ENCODE data around the gene CDHR5.

Gene CDHR5

GRCh38 chr11:608791-609251, 15.9 kb downstream of the CDHR5 start:
- no peak for DNase-seq

DNA sequence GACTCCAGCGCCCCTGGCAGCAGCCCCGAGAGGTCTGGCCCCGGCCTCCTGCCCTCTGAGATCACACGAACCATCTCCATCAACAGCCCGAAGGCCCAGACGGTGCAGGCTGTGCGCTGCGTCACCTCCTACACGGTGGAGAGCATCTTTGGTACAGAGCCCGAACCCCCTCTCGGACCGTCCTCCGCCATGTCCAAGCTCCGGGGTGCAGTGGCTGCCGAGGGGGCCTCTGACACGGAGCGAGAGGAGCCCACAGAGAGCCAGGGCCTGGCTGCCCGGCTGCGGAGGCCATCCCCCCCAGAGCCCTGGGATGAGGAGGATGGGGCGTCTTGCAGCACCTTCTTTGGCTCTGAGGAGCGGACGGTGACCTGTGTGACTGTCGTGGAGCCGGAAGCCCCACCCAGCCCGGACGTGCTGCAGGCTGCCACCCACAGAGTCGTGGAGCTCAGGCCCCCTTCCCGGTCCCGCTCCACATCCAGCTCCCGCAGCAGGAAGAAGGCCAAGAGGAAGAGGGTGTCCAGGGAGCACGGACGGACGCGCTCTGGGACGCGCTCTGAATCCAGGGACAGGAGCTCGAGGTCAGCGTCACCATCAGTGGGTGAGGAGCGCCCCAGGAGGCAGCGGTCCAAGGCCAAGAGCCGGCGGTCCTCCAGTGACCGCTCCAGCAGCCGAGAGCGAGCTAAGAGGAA, 16.6 kb downstream of the CDHR5 start:
- DNase-seq, result no peak

DNA sequence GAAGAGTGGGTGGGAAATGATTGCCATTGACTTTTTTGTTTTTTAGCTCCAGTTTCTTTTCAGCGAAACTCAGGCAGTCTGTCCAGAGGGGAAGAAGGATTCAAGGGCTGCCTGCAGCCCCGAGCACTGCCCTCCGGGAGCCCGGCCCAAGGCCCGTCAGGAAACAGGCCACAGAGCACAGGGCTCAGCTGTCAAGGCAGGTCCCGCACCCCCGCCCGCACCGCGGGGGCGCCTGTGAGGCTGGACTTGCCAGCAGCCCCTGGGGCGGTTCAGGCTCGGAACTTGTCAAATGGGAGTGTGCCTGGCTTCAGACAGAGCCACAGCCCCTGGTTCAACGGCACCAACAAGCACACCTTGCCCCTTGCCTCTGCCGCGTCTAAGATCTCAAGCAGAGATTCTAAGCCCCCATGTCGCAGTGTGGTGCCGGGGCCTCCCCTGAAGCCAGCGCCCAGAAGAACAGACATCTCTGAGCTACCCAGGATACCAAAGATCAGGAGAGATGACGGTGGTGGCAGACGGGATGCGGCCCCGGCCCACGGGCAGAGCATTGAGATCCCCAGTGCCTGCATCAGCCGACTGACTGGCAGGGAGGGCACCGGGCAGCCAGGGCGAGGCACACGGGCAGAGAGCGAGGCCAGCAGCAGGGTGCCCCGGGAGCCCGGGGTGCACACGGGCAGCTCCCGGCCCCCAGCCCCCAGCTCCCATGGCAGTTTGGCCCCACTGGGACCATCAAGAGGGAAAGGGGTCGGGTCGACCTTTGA, 17.6 kb downstream of the CDHR5 start:
- DNase-seq, result no peak

DNA sequence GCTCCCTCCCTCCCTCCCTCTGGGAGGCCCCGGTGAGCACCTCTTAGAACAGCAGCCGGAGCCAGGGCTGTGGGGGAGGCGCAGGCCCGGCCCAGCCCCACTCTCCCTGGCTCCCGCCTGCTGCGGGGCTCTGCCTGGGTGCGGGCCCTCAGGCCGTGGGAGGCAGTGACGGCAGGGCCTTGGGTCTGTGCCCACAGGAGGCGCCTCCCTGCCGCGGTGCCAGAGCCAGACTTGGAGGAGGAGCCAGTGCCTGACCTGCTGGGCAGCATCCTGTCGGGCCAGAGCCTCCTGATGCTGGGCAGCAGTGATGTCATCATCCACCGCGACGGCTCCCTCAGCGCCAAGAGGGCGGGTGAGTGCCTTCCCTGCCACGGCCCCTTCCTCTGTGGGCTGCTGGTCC, 18.5 kb downstream of the CDHR5 start:
- DNase-seq, result no peak

DNA sequence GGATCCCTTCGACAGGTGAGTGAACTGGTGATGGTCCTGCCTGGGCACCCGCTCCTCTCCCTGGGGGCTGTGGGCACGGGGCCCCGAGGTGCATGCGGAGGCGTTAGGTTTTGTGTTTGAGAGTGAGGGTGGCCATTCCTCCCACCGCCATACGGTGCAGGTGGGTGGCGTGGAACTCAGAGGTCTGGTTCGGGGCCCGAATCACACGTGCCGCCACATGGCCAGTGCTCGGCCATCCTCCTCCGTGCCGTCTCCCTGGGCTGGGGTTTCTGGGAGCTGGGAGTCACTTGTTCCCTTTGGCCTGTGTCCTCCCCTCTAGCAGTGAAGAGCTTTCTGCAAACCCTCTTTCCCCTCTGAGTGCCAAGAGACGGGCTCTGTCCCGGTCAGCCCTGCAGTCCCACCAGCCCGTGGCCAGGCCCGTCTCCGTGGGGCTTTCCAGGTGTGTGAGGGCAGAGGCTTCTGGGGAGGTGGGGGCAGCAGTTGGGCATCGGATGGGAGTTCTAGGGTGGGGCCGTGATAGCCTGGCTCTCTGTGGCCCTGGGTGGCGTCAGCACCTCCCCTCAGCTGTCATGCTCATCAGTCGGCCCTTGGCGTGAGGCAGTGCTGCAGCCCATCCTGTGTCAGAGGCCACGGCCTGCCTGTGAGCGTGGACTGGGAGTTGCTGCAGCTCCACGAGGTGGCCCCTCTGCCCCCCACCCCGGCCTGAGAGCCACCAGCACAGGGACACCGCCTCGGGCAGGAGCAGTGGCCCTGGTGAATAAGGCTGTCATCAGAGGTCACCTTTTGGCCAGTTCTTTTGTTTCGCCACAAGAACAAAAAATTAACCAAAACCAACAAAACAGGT, 19.2 kb downstream of the CDHR5 start:
- no peak for DNase-seq

DNA sequence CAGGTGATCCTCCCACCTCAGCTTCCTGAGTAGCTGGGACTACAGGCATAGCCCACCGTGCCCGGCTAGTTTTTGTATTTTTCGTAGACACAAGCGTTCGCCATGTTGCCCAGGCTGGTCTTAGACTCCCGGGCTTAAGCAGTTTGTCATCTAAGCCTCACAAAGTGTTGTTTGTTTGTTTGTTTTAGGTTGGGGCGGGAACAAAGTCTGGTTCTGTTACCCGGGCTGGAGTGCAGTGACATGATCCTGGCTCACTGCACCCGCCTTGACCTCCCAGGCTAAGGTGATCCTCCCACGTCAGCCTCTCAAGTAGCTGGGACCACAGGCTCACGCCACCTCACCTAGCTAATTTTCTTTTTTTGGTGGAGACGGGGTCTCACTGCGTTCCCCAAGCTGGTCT, 21.6 kb downstream of the CDHR5 start:
- DNase-seq, result no peak

GRCh38 chr11:601573-602245, 23.0 kb downstream of the CDHR5 start:
- DNase-seq, result no peak

DNA sequence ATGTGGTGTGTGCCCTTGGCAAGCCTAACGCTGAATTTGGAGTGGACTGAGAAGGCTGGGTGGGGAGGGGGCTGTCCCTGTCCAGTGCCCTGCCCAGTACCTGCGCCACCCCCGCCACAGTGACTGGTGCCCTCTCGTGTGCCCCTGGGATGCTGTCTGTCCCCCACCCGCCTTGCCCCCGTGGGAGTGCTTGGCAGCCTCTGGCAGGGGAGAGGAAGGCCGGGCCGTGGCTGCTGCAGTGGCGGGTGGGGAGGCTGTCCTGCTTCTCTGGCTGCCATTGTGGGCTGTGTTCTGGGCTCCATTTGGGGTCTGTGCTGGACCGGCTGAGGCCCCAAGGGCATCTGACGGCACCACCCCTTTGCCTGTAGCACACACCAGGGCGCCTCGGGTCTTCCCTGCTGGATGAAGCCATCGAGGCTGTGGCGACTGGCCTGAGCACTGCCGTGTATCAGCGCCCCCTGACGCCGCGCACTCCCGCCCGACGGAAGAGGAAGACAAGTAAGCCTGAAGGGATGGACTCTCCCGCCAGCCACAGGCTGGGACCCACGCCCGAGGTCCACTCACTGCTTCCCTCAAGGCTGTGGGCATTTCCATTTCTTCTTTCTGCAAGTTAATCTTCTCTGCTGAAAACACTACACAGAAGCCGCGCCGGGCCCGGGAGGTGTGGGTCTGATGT, 26.6 kb downstream of the CDHR5 start:
- DNase-seq, result no peak

DNA sequence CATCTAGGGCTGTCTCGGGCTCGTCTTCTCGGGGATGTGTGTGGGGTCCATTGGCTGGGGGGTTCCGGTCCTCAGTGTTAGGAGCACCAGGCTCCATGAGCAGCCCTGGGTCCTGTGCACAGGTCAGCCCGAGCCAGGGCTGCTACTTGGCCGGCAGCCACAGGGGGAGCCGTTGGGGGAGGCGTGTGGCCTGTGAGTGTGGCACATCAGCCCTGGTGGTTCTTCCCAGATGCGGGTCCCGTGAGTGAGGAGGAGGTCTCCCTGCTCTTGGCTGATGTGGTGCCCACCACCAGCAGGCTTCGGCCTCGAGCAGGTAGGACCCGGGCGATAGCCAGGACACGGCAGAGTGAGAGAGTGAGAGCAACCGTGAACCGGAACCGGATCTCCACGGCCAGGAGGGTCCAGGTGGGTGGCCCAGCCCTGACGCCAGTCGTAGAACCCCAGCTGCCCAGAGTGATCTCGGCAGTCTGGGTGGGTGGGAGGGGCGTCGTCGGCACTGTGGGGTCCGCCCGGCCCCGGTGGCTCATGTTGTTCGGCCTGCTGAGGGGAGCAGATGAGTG, 27.5 kb downstream of the CDHR5 start:
- DNase-seq, result no peak

- no peak for DNase-seq
Observed at GRCh38 chr11:596374-596773, 28.4 kb downstream of the CDHR5 start.

- DNase-seq, result no peak
Observed at GRCh38 chr11:595400-595799, 29.4 kb downstream of the CDHR5 start.

- no peak for DNase-seq
Observed at GRCh38 chr11:593347-593746, 31.4 kb downstream of the CDHR5 start.

GRCh38 chr11:592918-593317, 31.8 kb downstream of the CDHR5 start:
- DNase-seq, result no peak

GRCh38 chr11:592501-592900, 32.3 kb downstream of the CDHR5 start:
- DNase-seq, result no peak

DNA sequence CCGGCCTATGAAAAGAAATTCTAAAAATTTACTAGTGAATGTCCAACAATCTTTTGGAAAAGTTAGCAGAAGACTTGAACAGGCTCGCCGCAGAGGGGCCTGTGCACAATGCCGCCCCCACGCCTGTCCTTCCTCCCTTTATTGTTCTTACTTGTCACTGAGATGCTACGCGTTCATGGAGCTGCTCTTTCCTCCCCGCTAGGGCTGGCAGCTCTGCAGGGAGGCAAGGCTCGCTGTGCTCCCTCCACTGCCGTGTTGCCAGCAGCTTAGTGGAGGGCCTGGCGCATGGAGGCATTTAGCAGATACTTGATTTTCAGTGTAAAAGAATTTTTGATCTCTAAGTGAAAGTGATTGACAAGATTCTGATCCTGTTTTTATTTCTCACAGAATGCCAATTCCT, 33.8 kb downstream of the CDHR5 start:
- no peak for DNase-seq

DNA sequence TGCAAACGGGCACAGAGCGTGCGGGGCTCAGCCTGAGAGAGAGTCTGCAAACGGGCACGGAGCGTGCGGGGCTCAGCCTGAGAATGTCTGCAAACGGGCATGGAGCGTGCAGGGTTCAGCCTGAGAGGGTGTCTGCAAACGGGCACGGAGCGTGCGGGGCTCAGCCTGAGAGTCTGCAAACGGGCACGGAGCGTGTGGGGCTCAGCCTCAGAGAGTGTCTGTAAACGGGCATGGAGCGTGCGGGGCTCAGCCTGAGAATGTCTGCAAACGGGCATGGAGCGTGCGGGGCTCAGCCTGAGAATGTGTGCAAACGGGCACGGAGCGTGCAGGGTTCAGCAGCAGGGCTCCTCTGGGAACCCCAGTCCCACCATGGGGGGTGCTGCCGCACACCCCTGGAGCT, 35.0 kb downstream of the CDHR5 start:
- DNase-seq, result no peak

GRCh38 chr11:587978-588380, 36.8 kb downstream of the CDHR5 start:
- no peak for DNase-seq

DNA sequence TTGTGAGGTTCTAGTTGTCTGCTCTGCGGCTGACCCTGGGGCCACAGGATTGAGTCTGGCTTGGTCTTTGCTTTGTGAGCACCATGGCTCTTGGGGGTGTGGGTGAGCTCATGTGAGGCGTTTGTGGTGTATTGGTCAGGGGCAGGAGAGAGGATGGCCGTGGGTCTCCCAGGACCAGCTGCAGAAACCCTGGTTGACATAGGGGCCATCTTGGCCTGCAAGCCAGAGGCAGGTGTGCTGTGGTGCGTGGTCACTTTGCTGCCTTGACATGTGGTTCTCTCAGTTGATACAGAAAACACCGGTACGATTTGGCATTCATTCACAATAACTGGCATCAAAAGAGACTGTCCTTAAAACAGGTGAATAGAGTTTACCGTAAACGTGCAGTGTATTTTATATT, 37.2 kb downstream of the CDHR5 start:
- no peak for DNase-seq

- no peak for DNase-seq
Observed at GRCh38 chr11:586376-587316, 38.1 kb downstream of the CDHR5 start.

DNA sequence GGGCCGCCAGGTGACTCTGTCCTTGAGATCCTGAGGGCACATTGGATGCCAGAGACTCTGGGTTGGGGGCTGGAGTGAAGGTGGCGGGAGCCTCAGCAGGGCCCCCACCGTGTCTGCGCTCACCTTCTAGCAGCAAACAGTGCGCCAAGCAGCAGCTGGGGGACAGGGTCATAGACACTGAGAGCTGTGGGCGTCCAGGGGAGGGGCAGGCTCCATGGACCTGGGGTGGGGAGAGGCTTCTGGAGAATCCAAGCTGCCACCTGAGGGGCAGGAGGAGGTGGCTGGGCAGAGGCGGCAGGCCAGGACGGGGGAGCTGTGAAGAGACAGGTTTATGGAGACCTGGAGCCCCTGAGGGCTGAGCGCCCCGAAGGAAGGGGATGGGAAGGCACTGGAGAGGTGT, 40.5 kb downstream of the CDHR5 start:
- no peak for DNase-seq

DNA sequence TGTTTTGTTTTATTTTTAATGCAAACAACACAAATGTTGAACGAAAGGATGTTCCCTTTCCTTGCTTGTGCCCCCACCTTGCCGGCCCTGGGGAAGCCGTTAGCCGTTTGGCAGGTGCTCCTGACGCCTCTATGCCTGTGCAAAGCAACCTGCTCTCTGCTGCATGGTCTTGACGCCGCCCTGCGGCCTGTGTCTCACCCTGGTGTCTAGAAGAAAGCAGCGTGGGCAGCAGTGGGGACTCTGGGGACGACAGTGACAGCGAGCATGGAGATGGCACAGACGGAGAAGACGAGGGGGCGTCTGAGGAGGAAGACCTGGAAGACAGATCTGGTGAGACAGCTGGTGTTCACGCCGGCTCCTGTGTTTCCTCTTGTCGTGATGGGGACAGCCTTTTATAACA, 43.0 kb downstream of the CDHR5 start:
- no peak for DNase-seq
